Activated T-helper 2 cell treated with anti-CD3 and anti-CD28 coated beads, Interferon-gamma antibody, Interleukin-2, Interleukin-4, amounts not matched to agents 10 μg/mL and 5 μg/mL and 100 μg/mL, durations not matched to agents 14 hours and 24 hours and 36 hours (primary cell): Measurements from ENCODE around the gene CYP27C1. TPM values are rescaled to one million over a fixed set of nuclear protein-coding genes. Genes with fewer than 3 reads are reported as not detected.
"Not testable (repeated sequence)": the region's sequence is repeated elsewhere in the genome, so short reads cannot be mapped to it uniquely, and the experiment has no call there.

Experiments used
- DNase-seq: peaks from one replicate; pipeline ENCODE4 v3.0.0; 2021; ENCODE audit warnings: low spot score
- H3K27ac Mint-ChIP-seq: one replicate; pipeline ENCODE4 v1.8.0; 2021; ENCODE audit warnings: mixed read lengths
- H3K27me3 Mint-ChIP-seq: one replicate; pipeline ENCODE4 v1.8.0; 2021; ENCODE audit warnings: low read depth, mixed read lengths
- H3K36me3 Mint-ChIP-seq: one replicate; pipeline ENCODE4 v1.8.0; 2021; ENCODE audit warnings: low read depth, mixed read lengths
- H3K4me1 Mint-ChIP-seq: one replicate; pipeline ENCODE4 v1.8.0; 2021; ENCODE audit warnings: low read depth, mixed read lengths
- H3K4me3 Mint-ChIP-seq: one replicate; pipeline ENCODE4 v1.8.0; 2021; ENCODE audit warnings: low read depth, mild to moderate bottlenecking, moderate library complexity, mixed read lengths
- H3K9me3 Mint-ChIP-seq: one replicate; pipeline ENCODE4 v1.8.0; 2021; ENCODE audit warnings: mixed read lengths
- intact Hi-C: fragments of 100-400 bp; cut with micrococcal nuclease; formaldehyde crosslinking; loops from one replicate; pipeline ENCODE4 v1.15.1; 2023
- total RNA-seq: library from RNA; stranded (reverse); gene quantifications from 2 replicates; pipeline ENCODE4 v1.2.3, GENCODE V29; 2022

CYP27C1 gene
- total RNA-seq, 1 donor from 2014 or later: not detected

DNA sequence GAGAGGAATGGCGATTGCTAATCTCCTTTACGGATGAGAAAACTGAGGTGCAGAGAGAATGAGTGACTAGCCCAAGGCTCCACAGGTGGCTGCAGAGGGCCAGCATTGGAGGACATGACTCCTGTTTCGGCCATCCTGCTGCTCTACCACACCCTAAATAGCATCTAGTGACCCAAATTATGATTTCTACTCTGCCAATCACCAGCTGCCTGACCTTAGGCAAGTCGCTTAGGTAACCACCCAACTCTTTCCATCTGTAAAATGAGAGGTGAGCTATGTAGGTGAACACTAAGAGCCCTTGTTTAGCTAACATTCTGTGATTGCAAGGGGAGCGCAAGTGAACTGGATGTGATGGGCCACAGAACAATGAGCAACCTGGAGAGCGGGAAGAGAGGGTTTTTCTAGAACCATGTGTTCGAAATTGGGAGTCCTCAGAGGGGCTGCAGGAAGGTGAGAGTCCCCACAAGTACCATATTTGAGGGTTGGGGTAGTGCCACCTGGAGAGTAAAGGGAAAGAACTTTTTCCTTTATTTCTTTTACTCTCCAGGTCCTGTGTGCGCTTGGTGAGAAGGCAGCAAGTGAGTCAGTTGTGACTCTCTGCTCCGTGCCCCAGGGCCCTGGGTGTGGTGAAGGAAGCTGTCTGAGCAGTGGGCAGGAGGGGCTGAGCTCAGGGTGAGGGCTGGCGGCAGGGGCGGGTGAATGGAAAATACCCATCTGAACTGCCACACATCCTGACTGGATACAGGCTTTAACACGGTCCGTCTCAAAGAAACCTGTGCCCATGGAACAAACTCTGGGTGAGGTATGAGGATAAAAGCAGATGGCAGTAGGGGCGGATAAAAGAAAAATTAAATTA, 2.4 kb downstream of the CYP27C1 start:
- intact Hi-C loops: no loop called here
- peaks cover 56% of the 10 kb centered on the region for H3K27me3 Mint-ChIP-seq

DNA sequence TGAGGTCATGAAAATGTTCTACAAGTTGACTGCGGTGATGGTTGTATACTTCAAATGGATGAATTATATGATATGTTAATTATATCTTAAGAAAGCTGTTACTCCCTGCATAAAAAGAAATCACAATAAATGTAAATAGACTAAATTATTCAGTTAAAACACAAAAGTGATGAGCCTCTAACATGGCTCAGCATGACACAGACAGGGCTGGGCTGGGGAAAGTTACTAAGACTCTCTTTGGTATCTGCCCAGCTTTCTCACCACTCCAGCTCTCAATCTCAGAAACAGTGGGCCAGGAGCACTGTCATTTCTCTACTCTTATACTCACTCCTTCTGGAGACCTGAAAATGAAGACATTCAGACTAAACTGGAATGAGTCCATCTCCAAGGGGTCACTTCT, 3.5 kb downstream of the CYP27C1 start:
- Mint-ChIP-seq H3K36me3 (peaks cover 3% of the 10 kb centered on the region), H3K4me1 (peaks cover 8% of the 10 kb centered on the region), H3K4me3 (no peak overlapping the region), H3K9me3 (no peaks in the 10 kb centered on the region), H3K27ac (no peak overlapping the region), H3K27me3 (peaks cover 62% of the 10 kb centered on the region)
- DNase-seq: no peak
- intact Hi-C loops: no loop called here

More for the DNA sequence above, 2.4 kb downstream of the CYP27C1 start:
- DNase-seq: no peak
- Mint-ChIP-seq H3K4me1 (peaks cover 8% of the 10 kb centered on the region), H3K36me3 (peaks cover 3% of the 10 kb centered on the region), H3K9me3 (no peaks in the 10 kb centered on the region), H3K27ac (no peak overlapping the region), H3K4me3 (no peak overlapping the region)

DNA sequence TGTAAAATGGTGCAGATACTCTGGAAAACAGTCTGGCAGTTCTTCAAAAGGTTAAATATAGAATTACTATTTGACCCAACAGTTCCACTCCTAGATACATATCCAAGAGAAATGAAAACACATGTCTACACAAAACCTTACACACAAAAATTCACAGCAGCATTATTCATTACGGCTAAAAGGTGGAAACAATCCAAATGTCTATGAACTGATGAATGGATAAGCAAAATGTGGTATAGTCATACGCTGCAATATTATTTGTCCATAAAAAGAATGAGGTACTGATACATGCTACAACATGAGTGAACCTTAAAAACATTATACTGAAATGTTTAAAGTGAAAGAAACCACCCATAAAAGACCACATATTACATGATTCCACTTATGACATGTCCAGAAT, 4.0 kb downstream of the CYP27C1 start:
- Mint-ChIP-seq H3K36me3 (peaks cover 3% of the 10 kb centered on the region), H3K27ac (no peak overlapping the region), H3K9me3 (no peaks in the 10 kb centered on the region), H3K4me3 (no peak overlapping the region), H3K4me1 (peaks cover 8% of the 10 kb centered on the region), H3K27me3 (peaks cover 63% of the 10 kb centered on the region)
- no peak for DNase-seq
- intact Hi-C loops: no loop called here

GRCh38 chr2:127214201-127214600, 5.9 kb downstream of the CYP27C1 start:
- H3K36me3 Mint-ChIP-seq, H3K4me3 Mint-ChIP-seq, H3K4me1 Mint-ChIP-seq, DNase-seq, H3K9me3 Mint-ChIP-seq, intact Hi-C loops, H3K27ac Mint-ChIP-seq: not testable (repeated sequence)
- H3K27me3 Mint-ChIP-seq: peaks cover 65% of the 10 kb centered on the region

DNA sequence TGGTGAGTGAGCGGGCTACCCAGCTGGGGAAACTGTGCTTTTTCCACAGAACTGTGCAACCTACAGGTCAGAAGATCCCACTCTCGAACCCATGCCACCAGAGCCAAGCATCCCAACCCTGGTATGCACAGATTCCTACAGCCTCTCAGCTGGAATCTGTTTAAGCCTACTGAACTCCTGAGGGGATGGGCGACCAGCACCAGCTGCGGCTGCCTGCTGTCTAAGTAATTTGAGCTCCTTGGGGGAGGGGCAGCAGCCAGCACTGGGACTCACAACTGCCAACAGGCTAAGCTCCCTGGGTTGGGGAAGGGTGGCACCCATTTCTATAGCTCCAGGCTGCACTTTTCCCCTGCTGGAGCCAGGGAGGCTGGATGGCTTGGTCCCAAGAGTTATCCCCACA, 11.8 kb downstream of the CYP27C1 start:
- no peak for DNase-seq
- Mint-ChIP-seq H3K4me1 (no peaks in the 10 kb centered on the region), H3K27me3 (peaks cover 32% of the 10 kb centered on the region), H3K4me3 (no peak overlapping the region), H3K9me3 (no peaks in the 10 kb centered on the region), H3K27ac (no peak overlapping the region), H3K36me3 (no peaks in the 10 kb centered on the region)
- intact Hi-C loops: no loop called here

DNA sequence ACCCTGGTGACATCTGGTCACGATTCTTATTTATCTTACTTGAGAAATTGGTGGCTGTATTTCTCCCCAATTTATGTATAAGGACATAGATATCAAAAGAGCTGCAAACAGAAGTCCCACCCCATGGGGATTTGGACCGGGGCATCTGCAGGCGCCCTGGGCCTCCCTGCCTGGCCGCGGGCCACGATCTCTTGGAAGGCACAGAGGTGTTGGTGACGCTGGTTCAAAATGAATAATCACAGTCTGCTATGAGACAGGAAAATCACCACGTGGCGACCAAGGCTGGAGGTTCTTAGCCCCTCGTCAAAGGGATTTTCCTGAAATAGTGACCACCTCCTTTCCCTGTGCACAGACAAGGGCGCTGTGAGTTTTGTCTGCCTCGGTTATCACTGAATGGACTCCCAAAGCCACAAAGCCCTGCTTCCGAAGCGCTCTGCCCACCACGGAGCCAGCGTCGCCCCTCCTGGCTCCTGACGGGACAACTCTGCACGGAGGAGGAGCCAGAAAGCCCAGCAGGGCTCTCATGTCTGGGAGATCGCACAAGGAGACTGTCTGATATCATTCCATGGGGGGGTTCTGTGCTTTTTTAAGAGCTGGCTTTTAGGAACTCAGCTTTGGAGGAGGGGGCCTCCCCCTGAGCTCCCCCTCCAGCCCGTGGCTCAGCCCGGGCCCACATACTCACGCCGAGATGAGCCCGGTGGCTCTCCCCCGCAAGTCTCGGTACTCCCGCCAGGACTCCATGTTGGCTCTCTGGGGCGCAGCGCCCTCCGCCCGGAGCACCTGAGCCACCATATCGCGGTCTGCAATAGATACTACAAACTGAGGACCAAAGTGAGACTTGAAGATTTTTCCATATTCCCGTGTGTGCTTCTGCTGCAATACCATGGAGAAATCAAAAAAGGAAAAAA, 14.6 kb downstream of the CYP27C1 start:
- DNase-seq: no peak
- no peaks in the 10 kb centered on the region for H3K4me1 Mint-ChIP-seq
- intact Hi-C loops: no loop called here
- H3K4me3 Mint-ChIP-seq: no peak overlapping the region
- H3K9me3 Mint-ChIP-seq: no peaks in the 10 kb centered on the region
- H3K27ac Mint-ChIP-seq: no peak overlapping the region
- no peaks in the 10 kb centered on the region for H3K36me3 Mint-ChIP-seq
- peaks cover 14% of the 10 kb centered on the region for H3K27me3 Mint-ChIP-seq

- Mint-ChIP-seq H3K4me3 (no peak overlapping the region), H3K4me1 (peaks cover 2% of the 10 kb centered on the region), H3K27ac (no peak overlapping the region), H3K36me3 (no peaks in the 10 kb centered on the region), H3K9me3 (no peaks in the 10 kb centered on the region), H3K27me3 (peaks cover 4% of the 10 kb centered on the region)
- intact Hi-C loops: no loop called here
- DNase-seq: no peak
Measured at GRCh38 chr2:127201452-127201851, 18.6 kb downstream of the CYP27C1 start.

GRCh38 chr2:127200962-127201361, 19.1 kb downstream of the CYP27C1 start:
- no peaks in the 10 kb centered on the region for H3K9me3 Mint-ChIP-seq
- H3K4me1 Mint-ChIP-seq: peaks cover 2% of the 10 kb centered on the region
- H3K4me3 Mint-ChIP-seq: no peak overlapping the region
- no peak for DNase-seq
- intact Hi-C loops: no loop called here
- no peak overlapping the region for H3K27ac Mint-ChIP-seq
- no peaks in the 10 kb centered on the region for H3K36me3 Mint-ChIP-seq
- H3K27me3 Mint-ChIP-seq: peaks cover 3% of the 10 kb centered on the region

DNA sequence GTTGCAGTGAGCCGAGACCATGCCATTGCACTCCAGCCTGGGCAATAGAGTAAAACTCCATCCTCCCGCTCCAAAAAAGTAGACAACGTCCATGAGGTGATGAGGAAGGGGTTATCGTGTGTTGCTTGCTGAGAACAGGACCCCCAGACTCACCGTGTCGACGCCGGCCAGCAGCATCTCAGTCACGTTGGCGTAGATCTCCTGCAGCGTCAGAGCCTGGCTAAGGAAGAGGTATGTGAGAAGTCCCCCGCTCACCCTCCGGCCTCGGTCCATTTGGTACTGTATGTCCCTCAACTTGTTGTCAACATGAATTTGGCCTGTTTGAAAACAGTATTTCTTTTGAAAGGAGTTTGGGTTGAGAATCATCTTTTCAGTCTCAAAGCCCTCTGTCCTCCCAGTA, 20.9 kb downstream of the CYP27C1 start:
- Mint-ChIP-seq H3K27me3 (peaks cover 2% of the 10 kb centered on the region), H3K4me1 (peaks cover 2% of the 10 kb centered on the region), H3K36me3 (no peaks in the 10 kb centered on the region), H3K4me3 (no peak overlapping the region), H3K27ac (no peak overlapping the region), H3K9me3 (no peaks in the 10 kb centered on the region)
- no peak for DNase-seq
- intact Hi-C loops: loop anchor here (5.0 kb wide), 2 partner anchors 278 to 448 kb away; partner anchors contain the start of gene GPR17

- intact Hi-C loops: loop anchor here (5.0 kb wide), 2 partner anchors 280 to 450 kb away; partner anchors contain the start of gene GPR17
- DNase-seq: peak; percentile 28
- Mint-ChIP-seq H3K4me3 (peak overlapping the region; percentile 58), H3K4me1 (peaks cover 2% of the 10 kb centered on the region), H3K9me3 (no peaks in the 10 kb centered on the region), H3K36me3 (no peaks in the 10 kb centered on the region), H3K27me3 (no peaks in the 10 kb centered on the region), H3K27ac (no peak overlapping the region)
Measured at GRCh38 chr2:127197475-127198385, 22.4 kb downstream of the CYP27C1 start.

- Mint-ChIP-seq H3K9me3 (no peaks in the 10 kb centered on the region), H3K27ac (no peak overlapping the region), H3K27me3 (no peaks in the 10 kb centered on the region), H3K4me3 (no peak overlapping the region), H3K4me1 (peaks cover 2% of the 10 kb centered on the region), H3K36me3 (no peaks in the 10 kb centered on the region)
- intact Hi-C loops: loop anchor here (5.0 kb wide), 2 partner anchors 280 to 450 kb away; partner anchors contain the start of gene GPR17
- DNase-seq: no peak
Measured at GRCh38 chr2:127196998-127197397, 23.1 kb downstream of the CYP27C1 start.

GRCh38 chr2:127196549-127196948, 23.6 kb downstream of the CYP27C1 start:
- Mint-ChIP-seq H3K27ac (no peak overlapping the region), H3K9me3 (no peaks in the 10 kb centered on the region), H3K4me1 (peaks cover 2% of the 10 kb centered on the region), H3K4me3 (no peak overlapping the region), H3K36me3 (no peaks in the 10 kb centered on the region), H3K27me3 (no peaks in the 10 kb centered on the region)
- DNase-seq: no peak
- intact Hi-C loops: loop anchor here (5.0 kb wide), 2 partner anchors 281 to 451 kb away; partner anchors contain the start of gene GPR17
